C4-2B (cell line): ENCODE data around the gene CYP19A1.

ENCODE experiments used
- ZFX ChIP-seq: fragments of 450-650 bp; IDR thresholded peaks from 2 replicates; pipeline ENCODE4 v1.6.1; 2017
- TF ChIP-seq, protein P1 (sequence below): fragments of 450-650 bp; conservative IDR thresholded peaks from 2 replicates; pipeline ENCODE4 v1.5.1; 2017; ENCODE audit warnings: mild to moderate bottlenecking

DNA sequence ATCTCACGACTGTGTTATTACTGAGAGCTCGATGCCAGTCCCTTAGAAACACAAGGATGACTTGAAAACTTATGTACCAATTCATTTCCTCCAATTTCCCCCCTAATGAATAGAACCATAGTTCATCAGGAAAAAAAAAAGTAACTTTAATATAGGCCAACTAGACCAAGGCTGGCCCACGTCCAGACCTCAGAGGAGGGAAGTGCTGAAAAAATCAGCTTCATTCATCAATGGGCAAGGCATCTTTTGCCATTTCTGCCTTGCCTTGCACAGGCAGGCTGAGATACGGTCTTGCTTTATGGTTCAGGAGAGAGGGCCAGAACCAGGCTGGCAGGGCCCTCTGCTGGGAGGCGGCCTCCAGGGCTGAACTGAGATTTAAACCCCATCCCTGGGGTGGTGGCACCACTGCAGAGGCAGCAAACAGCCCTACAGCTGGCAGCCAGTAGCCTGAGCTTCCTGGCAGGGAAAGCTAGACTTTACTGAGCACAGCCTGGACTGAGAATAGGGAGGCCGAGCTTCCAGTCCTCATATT, 139.6 kb downstream of the CYP19A1 start:
- TF ChIP-seq, protein P1, sequence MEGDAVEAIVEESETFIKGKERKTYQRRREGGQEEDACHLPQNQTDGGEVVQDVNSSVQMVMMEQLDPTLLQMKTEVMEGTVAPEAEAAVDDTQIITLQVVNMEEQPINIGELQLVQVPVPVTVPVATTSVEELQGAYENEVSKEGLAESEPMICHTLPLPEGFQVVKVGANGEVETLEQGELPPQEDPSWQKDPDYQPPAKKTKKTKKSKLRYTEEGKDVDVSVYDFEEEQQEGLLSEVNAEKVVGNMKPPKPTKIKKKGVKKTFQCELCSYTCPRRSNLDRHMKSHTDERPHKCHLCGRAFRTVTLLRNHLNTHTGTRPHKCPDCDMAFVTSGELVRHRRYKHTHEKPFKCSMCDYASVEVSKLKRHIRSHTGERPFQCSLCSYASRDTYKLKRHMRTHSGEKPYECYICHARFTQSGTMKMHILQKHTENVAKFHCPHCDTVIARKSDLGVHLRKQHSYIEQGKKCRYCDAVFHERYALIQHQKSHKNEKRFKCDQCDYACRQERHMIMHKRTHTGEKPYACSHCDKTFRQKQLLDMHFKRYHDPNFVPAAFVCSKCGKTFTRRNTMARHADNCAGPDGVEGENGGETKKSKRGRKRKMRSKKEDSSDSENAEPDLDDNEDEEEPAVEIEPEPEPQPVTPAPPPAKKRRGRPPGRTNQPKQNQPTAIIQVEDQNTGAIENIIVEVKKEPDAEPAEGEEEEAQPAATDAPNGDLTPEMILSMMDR = no peak
- no peak for TF ChIP-seq ZFX
